Activated CD4-positive, CD25-positive, alpha-beta regulatory T cell treated with anti-CD3 and anti-CD28 coated beads, Interleukin-2, amount 50 U/mL, for 24 hours (primary cell): Measurements from ENCODE around the gene FAM3A.

Source experiments
- ATAC-seq, 2 donors: fragments of 150-1000 bp; cut with Tn5 transposase; one replicate each; pipeline ENCODE4 v1.10.0; 2021; ENCODE audit warnings: mild to moderate bottlenecking in 1 of 2, moderate library complexity in 1 of 2

The FAM3A gene

GRCh38 chrX:154477891-154478477 is 38.0 kb downstream of the FAM3A start:
- ATAC-seq: no peak

GRCh38 chrX:154476821-154477220 is 39.2 kb downstream of the FAM3A start:
- ATAC-seq: no peak

- no peak for ATAC-seq
These were observed 42.3 kb downstream of the FAM3A start for GRCh38 chrX:154473683-154474082.

- no peak for ATAC-seq
These were observed 43.1 kb downstream of the FAM3A start for GRCh38 chrX:154472685-154473632.

GRCh38 chrX:154471839-154472684 is 44.0 kb downstream of the FAM3A start:
- ATAC-seq: no peak

GRCh38 chrX:154470914-154471568 is 45.0 kb downstream of the FAM3A start:
- ATAC-seq: no peak

- no peak for ATAC-seq
These were observed 45.6 kb downstream of the FAM3A start for GRCh38 chrX:154470434-154470833.

- ATAC-seq: no peak
These were observed 46.2 kb downstream of the FAM3A start for GRCh38 chrX:154469880-154470279.

- ATAC-seq: no peak
These were observed 46.9 kb downstream of the FAM3A start for GRCh38 chrX:154469114-154469513.

GRCh38 chrX:154468217-154468616 is 47.8 kb downstream of the FAM3A start:
- no peak for ATAC-seq

- ATAC-seq: no peak
These were observed 48.5 kb downstream of the FAM3A start for GRCh38 chrX:154467556-154467955.

- ATAC-seq: no peak
These were observed 49.1 kb downstream of the FAM3A start for GRCh38 chrX:154466907-154467306.

- no peak for ATAC-seq
These were observed 50.0 kb downstream of the FAM3A start for GRCh38 chrX:154466036-154466435.

GRCh38 chrX:154465601-154466000 is 50.4 kb downstream of the FAM3A start:
- no peak for ATAC-seq

GRCh38 chrX:154464806-154465365 is 51.1 kb downstream of the FAM3A start:
- ATAC-seq: no peak

GRCh38 chrX:154463611-154464220 is 52.3 kb downstream of the FAM3A start:
- no peak for ATAC-seq

GRCh38 chrX:154462396-154462795 is 53.6 kb downstream of the FAM3A start:
- ATAC-seq: no peak

- no peak for ATAC-seq
These were observed 55.7 kb downstream of the FAM3A start for GRCh38 chrX:154460326-154460725.

- ATAC-seq: no peak
These were observed 56.2 kb downstream of the FAM3A start for GRCh38 chrX:154459832-154460231.

- peak; percentile 28 to 43 for ATAC-seq
These were observed 56.9 kb downstream of the FAM3A start for GRCh38 chrX:154458954-154459778.
